Mesenchymal stem cell (in vitro differentiated cells and primary cell): ENCODE data around the gene SMIM3.

Experiments
- DNase-seq: peaks from one replicate; pipeline ENCODE4 v3.0.0-alpha.2; 2013
- H2AFZ ChIP-seq: one replicate; pipeline ENCODE4 v1.6.1; 2013; ENCODE audit warnings: low read depth, mild to moderate bottlenecking, control low read depth, inconsistent platforms, low read length, moderate library complexity
- H2AK5ac ChIP-seq: 2 replicates; pipeline ENCODE4 v1.6.1; 2013; ENCODE audit warnings: low read length, moderate library complexity, mild to moderate bottlenecking, inconsistent platforms; ENCODE audit not compliant: severe bottlenecking
- H2BK120ac ChIP-seq: one replicate; pipeline ENCODE4 v1.6.1; 2013; ENCODE audit warnings: low read depth, mild to moderate bottlenecking, inconsistent platforms, low read length, moderate library complexity
- H2BK12ac ChIP-seq, 2 experiments: one replicate each; pipeline ENCODE4 v1.6.1; 2013; ENCODE audit warnings: inconsistent platforms in 2 of 2, low read length in 2 of 2, mild to moderate bottlenecking in 2 of 2, moderate library complexity in 2 of 2, control low read depth in 1 of 2
- H2BK15ac ChIP-seq: one replicate; pipeline ENCODE4 v1.6.1; 2013; ENCODE audit warnings: mild to moderate bottlenecking, low read depth, inconsistent platforms; ENCODE audit not compliant: poor library complexity, severe bottlenecking
- H2BK5ac ChIP-seq: 2 replicates; pipeline ENCODE4 v1.6.1; 2013; ENCODE audit warnings: low read depth, mild to moderate bottlenecking, low read length, control low read depth, inconsistent platforms; ENCODE audit not compliant: poor library complexity, severe bottlenecking
- H3K14ac ChIP-seq, 2 experiments: one replicate each; pipeline ENCODE4 v1.6.1; 2013; ENCODE audit warnings: inconsistent platforms in 2 of 2, low read length in 2 of 2, control low read depth in 1 of 2, mild to moderate bottlenecking in 1 of 2, moderate library complexity in 1 of 2
- H3K18ac ChIP-seq, 2 experiments: one replicate each; pipeline ENCODE4 v1.6.1; 2013; ENCODE audit warnings: inconsistent platforms in 2 of 2, low read length in 2 of 2, control low read depth in 1 of 2, low read depth in 1 of 2, mild to moderate bottlenecking in 1 of 2
- H3K23ac ChIP-seq, 2 experiments: one replicate each; pipeline ENCODE4 v1.6.1; 2013; ENCODE audit warnings: inconsistent platforms in 2 of 2, low read length in 2 of 2, mild to moderate bottlenecking in 2 of 2, moderate library complexity in 2 of 2, control low read depth in 1 of 2
- H3K27ac ChIP-seq: 2 replicates; pipeline ENCODE4 v1.5.1; 2013; ENCODE audit warnings: mild to moderate bottlenecking, moderate library complexity, low read length, control low read depth, inconsistent platforms; ENCODE audit not compliant: poor library complexity, severe bottlenecking
- H3K27me3 ChIP-seq, 2 experiments: 2 replicates each; pipeline versions ENCODE4 v1.6.1 to v1.7.0; 2013; ENCODE audit warnings: low read length in 2 of 2, mild to moderate bottlenecking in 2 of 2, moderate library complexity in 2 of 2, control low read depth in 1 of 2, inconsistent platforms in 1 of 2; ENCODE audit not compliant: control insufficient read depth in 1 of 2, insufficient read depth in 1 of 2
- H3K36me3 ChIP-seq, 2 experiments: 2 replicates each; pipeline versions ENCODE4 v1.6.1 to v1.7.0; 2013; ENCODE audit warnings: low read length in 2 of 2, control low read depth in 1 of 2, inconsistent platforms in 1 of 2, low read depth in 1 of 2, mild to moderate bottlenecking in 1 of 2; ENCODE audit not compliant: insufficient read depth in 2 of 2, control insufficient read depth in 1 of 2
- H3K4ac ChIP-seq, 2 experiments: one replicate each; pipeline ENCODE4 v1.6.1; 2013; ENCODE audit warnings: inconsistent platforms in 2 of 2, low read length in 2 of 2, mild to moderate bottlenecking in 2 of 2, moderate library complexity in 2 of 2, control low read depth in 1 of 2, low read depth in 1 of 2
- H3K4me1 ChIP-seq: 2 replicates; pipeline ENCODE4 v1.6.1; 2013; ENCODE audit warnings: low read depth, low read length, control low read depth; ENCODE audit not compliant: control insufficient read depth, insufficient read depth
- H3K4me2 ChIP-seq: 2 replicates; pipeline ENCODE4 v1.6.1; 2013; ENCODE audit warnings: low read length, mild to moderate bottlenecking, inconsistent platforms; ENCODE audit not compliant: poor library complexity, severe bottlenecking
- H3K4me3 ChIP-seq, 2 experiments: 2 replicates each; pipeline versions ENCODE4 v1.5.1 to v1.7.0; 2013; ENCODE audit warnings: low read length in 2 of 2, mild to moderate bottlenecking in 2 of 2, control low read depth in 1 of 2, low read depth in 1 of 2; ENCODE audit not compliant: insufficient read depth in 1 of 2
- H3K79me1 ChIP-seq: replicated peaks from 2 replicates; pipeline ENCODE4 v1.6.1; 2013; ENCODE audit warnings: mild to moderate bottlenecking, control low read depth, low read length, inconsistent platforms; ENCODE audit not compliant: poor library complexity, severe bottlenecking
- H3K9ac ChIP-seq: 2 replicates; pipeline ENCODE4 v1.7.0; 2013; ENCODE audit warnings: mild to moderate bottlenecking, low read length, moderate library complexity
- H3K9me3 ChIP-seq: 2 replicates; pipeline ENCODE4 v1.7.0; 2013; ENCODE audit warnings: mild to moderate bottlenecking, low read length; ENCODE audit not compliant: control insufficient read depth
- H4K8ac ChIP-seq: one replicate; pipeline ENCODE4 v1.6.1; 2013; ENCODE audit warnings: inconsistent platforms, mild to moderate bottlenecking, low read length, moderate library complexity
- H4K91ac ChIP-seq: one replicate; pipeline ENCODE4 v1.6.1; 2013; ENCODE audit warnings: mild to moderate bottlenecking, low read length, inconsistent platforms
- whole genome bisulfite sequencing: methylation state at CpG from one replicate; pipeline ENCODE4 v1.1.7; 2013; ENCODE audit warnings: mixed read lengths; 5-methylcytosine and 5-hydroxymethylcytosine counted together

Gene SMIM3

GRCh38 chr5:150788977-150789376, 10.4 kb downstream of the SMIM3 start:
- Histone ChIP-seq H3K18ac (peak overlapping the region; percentile 84 to 91), H2BK15ac (no peak overlapping the region), H3K9ac (peak overlapping the region; percentile 82), H2AFZ (no peak overlapping the region), H3K27me3 (no peaks in the 10 kb centered on the region), H4K8ac (no peak overlapping the region), H2BK120ac (no peak overlapping the region), H3K4ac (peak overlapping the region; percentile 91 to 93), H3K36me3 (peaks cover 0 to 33% of the 10 kb centered on the region in 2 experiments), H3K4me1 (peaks cover 6% of the 10 kb centered on the region), H3K23ac (no peak overlapping the region), H3K9me3 (peaks cover 3% of the 10 kb centered on the region), H3K14ac (no peak overlapping the region), H4K91ac (no peak overlapping the region), H2BK5ac (no peak overlapping the region), H3K4me2 (no peak overlapping the region), H2AK5ac (peak overlapping the region; percentile 87), H3K79me1 (peaks cover 18% of the 10 kb centered on the region), H2BK12ac (no peak overlapping the region), H3K4me3 (peak overlapping the region in 1 of 2 experiments; percentile 58), H3K27ac (peak overlapping the region; percentile 92)
- DNase-seq: peak; percentile 42

- Histone ChIP-seq H2BK120ac (peak overlapping the region; percentile 58), H3K18ac (peak overlapping the region; percentile 84 to 91), H2AFZ (no peak overlapping the region), H3K9ac (peak overlapping the region; percentile 82), H3K9me3 (peaks cover 3% of the 10 kb centered on the region), H2AK5ac (peak overlapping the region; percentile 87), H2BK12ac (peak overlapping the region; percentile 82 to 90), H3K79me1 (peaks cover 17% of the 10 kb centered on the region), H2BK5ac (no peak overlapping the region), H4K8ac (peak overlapping the region; percentile 75), H3K27ac (peak overlapping the region; percentile 92), H3K23ac (no peak overlapping the region), H3K4me3 (peak overlapping the region in 1 of 2 experiments; percentile 58), H3K4me2 (no peak overlapping the region), H2BK15ac (no peak overlapping the region), H3K27me3 (no peaks in the 10 kb centered on the region), H3K4me1 (peaks cover 6% of the 10 kb centered on the region), H3K14ac (peak overlapping the region in 1 of 2 experiments; percentile 83), H3K4ac (peak overlapping the region; percentile 91 to 93), H4K91ac (peak overlapping the region; percentile 72), H3K36me3 (peaks cover 0 to 33% of the 10 kb centered on the region in 2 experiments)
- 71% methylated on average over 6 of the region's 6 CpGs for WGBS
- DNase-seq: peak; percentile 62
Observed at GRCh38 chr5:150789450-150789849, 10.9 kb downstream of the SMIM3 start.

GRCh38 chr5:150789943-150790611, 11.5 kb downstream of the SMIM3 start:
- peak overlapping the region; percentile 82 for H3K9ac ChIP-seq
- H3K18ac ChIP-seq: peak overlapping the region; percentile 40 to 91
- peak overlapping the region; percentile 92 for H3K27ac ChIP-seq
- H3K27me3 ChIP-seq: no peaks in the 10 kb centered on the region
- H3K36me3 ChIP-seq: peaks cover 0 to 38% of the 10 kb centered on the region in 2 experiments
- no peak overlapping the region for H3K14ac ChIP-seq
- peak overlapping the region; percentile 33 for H2BK5ac ChIP-seq
- peak overlapping the region; percentile 58 for H2BK120ac ChIP-seq
- peak overlapping the region in 1 of 2 experiments; percentile 58 for H3K4me3 ChIP-seq
- no peak overlapping the region for H2BK12ac ChIP-seq
- no peak overlapping the region for H2AFZ ChIP-seq
- peak overlapping the region; percentile 74 for H2AK5ac ChIP-seq
- H2BK15ac ChIP-seq: no peak overlapping the region
- no peak overlapping the region for H4K8ac ChIP-seq
- WGBS: 3% methylated on average over 5 of the region's 7 CpGs
- peaks cover 3% of the 10 kb centered on the region for H3K9me3 ChIP-seq
- no peak overlapping the region for H3K4me2 ChIP-seq
- peak; percentile 100 for DNase-seq
- no peak overlapping the region for H4K91ac ChIP-seq
- peaks cover 21% of the 10 kb centered on the region for H3K79me1 ChIP-seq
- H3K23ac ChIP-seq: no peak overlapping the region
- H3K4me1 ChIP-seq: peaks cover 6% of the 10 kb centered on the region
- H3K4ac ChIP-seq: peak overlapping the region; percentile 66 to 89

GRCh38 chr5:150791536-150791935, 13.0 kb downstream of the SMIM3 start:
- DNase-seq: no peak
- Histone ChIP-seq H3K18ac (no peak overlapping the region), H3K4me3 (peak overlapping the region in 1 of 2 experiments; percentile 55)

More at GRCh38 chr5:150791536-150791935, 13.0 kb downstream of the SMIM3 start:
- Histone ChIP-seq H3K4me2 (no peak overlapping the region), H3K9ac (peak overlapping the region; percentile 82), H3K4ac (no peak overlapping the region), H3K4me1 (peaks cover 6% of the 10 kb centered on the region), H4K8ac (no peak overlapping the region), H3K27me3 (no peaks in the 10 kb centered on the region), H3K14ac (no peak overlapping the region), H2AFZ (no peak overlapping the region), H2BK5ac (no peak overlapping the region), H2BK12ac (no peak overlapping the region), H3K27ac (no peak overlapping the region), H2BK15ac (no peak overlapping the region), H3K9me3 (no peaks in the 10 kb centered on the region), H3K36me3 (peaks cover 12 to 42% of the 10 kb centered on the region in 2 experiments), H3K79me1 (peaks cover 26% of the 10 kb centered on the region), H2BK120ac (no peak overlapping the region), H4K91ac (no peak overlapping the region), H3K23ac (no peak overlapping the region), H2AK5ac (no peak overlapping the region)
